ENCODE data around the gene MRPL41.
"Not testable (repeated sequence)": the region's sequence is repeated elsewhere in the genome, so short reads cannot be mapped to it uniquely, and the experiment has no call there.

Gene MRPL41

GRCh38 chr9:137514691-137515337 is 36.9 kb upstream of the MRPL41 start:
- H3K79me2 ChIP-seq (ENCODE audit: insufficient read depth, low read length), result no peaks in the 10 kb centered on the region
- DNase-seq (no peak), ATAC-seq (ENCODE audit: insufficient read depth, low read depth) (no peak)
- TF ChIP-seq, protein P1, sequence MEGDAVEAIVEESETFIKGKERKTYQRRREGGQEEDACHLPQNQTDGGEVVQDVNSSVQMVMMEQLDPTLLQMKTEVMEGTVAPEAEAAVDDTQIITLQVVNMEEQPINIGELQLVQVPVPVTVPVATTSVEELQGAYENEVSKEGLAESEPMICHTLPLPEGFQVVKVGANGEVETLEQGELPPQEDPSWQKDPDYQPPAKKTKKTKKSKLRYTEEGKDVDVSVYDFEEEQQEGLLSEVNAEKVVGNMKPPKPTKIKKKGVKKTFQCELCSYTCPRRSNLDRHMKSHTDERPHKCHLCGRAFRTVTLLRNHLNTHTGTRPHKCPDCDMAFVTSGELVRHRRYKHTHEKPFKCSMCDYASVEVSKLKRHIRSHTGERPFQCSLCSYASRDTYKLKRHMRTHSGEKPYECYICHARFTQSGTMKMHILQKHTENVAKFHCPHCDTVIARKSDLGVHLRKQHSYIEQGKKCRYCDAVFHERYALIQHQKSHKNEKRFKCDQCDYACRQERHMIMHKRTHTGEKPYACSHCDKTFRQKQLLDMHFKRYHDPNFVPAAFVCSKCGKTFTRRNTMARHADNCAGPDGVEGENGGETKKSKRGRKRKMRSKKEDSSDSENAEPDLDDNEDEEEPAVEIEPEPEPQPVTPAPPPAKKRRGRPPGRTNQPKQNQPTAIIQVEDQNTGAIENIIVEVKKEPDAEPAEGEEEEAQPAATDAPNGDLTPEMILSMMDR (IDR thresholded peaks at IDR 0.05; ENCODE audit: borderline replicate concordance, extremely low read depth, low read length, poor library complexity, severe bottlenecking), result no peak
- no peak for TF ChIP-seq EZH2 (IDR thresholded peaks at IDR 0.05; ENCODE audit: borderline replicate concordance, low read depth, low read length, severe bottlenecking)
- no peaks in the 10 kb centered on the region for H3K9me3 ChIP-seq (ENCODE audit: insufficient read depth, low read length, severe bottlenecking)
- H3K4me3 ChIP-seq (ENCODE audit: low read depth in 1 of 2, low read length in 2 of 2), result no peak overlapping the region
- H3K36me3 ChIP-seq (ENCODE audit: insufficient read depth, low read length), result no peaks in the 10 kb centered on the region
- H2AFZ ChIP-seq (ENCODE audit: low read depth, low read length), result no peak overlapping the region
- no peaks in the 10 kb centered on the region for H3K27me3 ChIP-seq (ENCODE audit: insufficient read depth, low read length, poor library complexity)
- no peak overlapping the region for H3K27ac ChIP-seq (ENCODE audit: low read length)
- H3K9ac ChIP-seq (ENCODE audit: low read depth, low read length), result no peak overlapping the region
- H4K20me1 ChIP-seq (ENCODE audit: insufficient read depth, low read length), result no peaks in the 10 kb centered on the region
- no peaks in the 10 kb centered on the region for H3K4me1 ChIP-seq (ENCODE audit: insufficient read depth, low read length)
- no peak overlapping the region for H3K4me2 ChIP-seq (ENCODE audit: insufficient read depth, low read length)

DNA sequence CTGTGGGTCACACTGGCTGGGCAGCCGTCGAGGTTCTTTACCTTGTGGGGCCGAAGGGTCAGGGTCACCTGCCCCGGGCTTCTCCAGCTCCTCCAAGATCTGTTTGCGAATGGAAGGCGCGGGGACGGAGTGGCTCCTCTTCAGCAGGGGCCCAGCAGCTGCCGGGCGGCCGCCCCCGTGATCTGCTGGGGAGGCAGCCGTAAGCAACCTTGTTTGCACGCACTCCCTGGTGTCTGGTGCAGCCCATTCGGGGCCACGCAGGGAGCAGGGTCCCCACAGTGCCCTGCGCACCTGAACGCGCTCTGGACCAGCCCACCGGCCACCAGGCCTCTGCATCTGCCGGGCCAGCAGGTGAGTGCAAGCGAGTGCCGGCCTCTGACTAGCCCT is 36.3 kb upstream of the MRPL41 start:
- no peaks in the 10 kb centered on the region for H3K79me2 ChIP-seq (ENCODE audit: insufficient read depth, low read length)
- no peaks in the 10 kb centered on the region for H3K27me3 ChIP-seq (ENCODE audit: insufficient read depth, low read length, poor library complexity)
- TF ChIP-seq, protein P1 (IDR thresholded peaks at IDR 0.05; ENCODE audit: borderline replicate concordance, extremely low read depth, low read length, poor library complexity, severe bottlenecking), result no peak
- TF ChIP-seq EZH2 (IDR thresholded peaks at IDR 0.05; ENCODE audit: borderline replicate concordance, low read depth, low read length, severe bottlenecking), result no peak
- no peak for ATAC-seq (ENCODE audit: insufficient read depth, low read depth)
- no peak overlapping the region for H3K4me2 ChIP-seq (ENCODE audit: insufficient read depth, low read length)
- no peaks in the 10 kb centered on the region for H4K20me1 ChIP-seq (ENCODE audit: insufficient read depth, low read length)
- H3K4me3 ChIP-seq (ENCODE audit: low read depth in 1 of 2, low read length in 2 of 2), result no peak overlapping the region
- H3K9ac ChIP-seq (ENCODE audit: low read depth, low read length), result no peak overlapping the region
- no peak overlapping the region for H2AFZ ChIP-seq (ENCODE audit: low read depth, low read length)
- no peaks in the 10 kb centered on the region for H3K9me3 ChIP-seq (ENCODE audit: insufficient read depth, low read length, severe bottlenecking)
- H3K4me1 ChIP-seq (ENCODE audit: insufficient read depth, low read length), result no peaks in the 10 kb centered on the region
- DNase-seq, result no peak
- H3K27ac ChIP-seq (ENCODE audit: low read length), result no peak overlapping the region
- H3K36me3 ChIP-seq (ENCODE audit: insufficient read depth, low read length), result no peaks in the 10 kb centered on the region

DNA sequence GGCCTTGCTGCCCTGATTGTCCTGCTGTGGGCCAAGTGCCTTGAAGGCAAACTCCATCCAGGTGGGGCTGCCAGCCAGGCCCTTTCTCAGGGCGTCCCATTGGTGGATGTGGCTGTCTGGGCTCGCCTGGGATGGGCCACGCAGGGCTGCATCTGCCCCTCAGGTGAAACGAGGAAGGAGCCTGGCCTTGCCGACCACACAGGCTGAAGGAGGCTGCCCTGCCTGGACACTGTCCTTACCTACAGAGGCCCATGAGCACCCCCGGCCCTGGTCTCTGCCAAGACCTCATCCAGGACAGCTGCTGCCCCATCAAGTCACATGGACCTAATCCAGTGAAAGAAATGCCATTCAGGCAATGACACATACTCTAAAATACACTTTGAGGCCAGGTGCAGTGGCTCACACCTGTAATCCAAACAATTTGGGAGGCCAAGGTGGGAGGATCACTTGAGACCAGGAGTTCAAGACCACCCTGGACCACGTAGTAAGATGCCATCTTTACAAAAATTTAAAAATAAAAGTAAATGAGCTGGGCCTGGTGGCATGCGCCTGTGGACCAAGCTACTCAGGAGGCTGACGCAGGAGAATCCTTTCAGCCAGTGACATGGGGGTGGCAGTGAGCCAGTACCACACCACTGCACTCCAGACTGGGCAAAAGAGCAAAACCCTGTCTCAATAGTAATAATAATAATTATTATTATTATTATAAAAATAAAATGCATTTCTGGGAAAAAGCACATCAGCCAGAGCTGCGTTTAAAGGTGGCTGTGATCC is 35.3 kb upstream of the MRPL41 start:
- Histone ChIP-seq H2AFZ (ENCODE audit: low read depth, low read length) (no peak overlapping the region), H3K4me3 (ENCODE audit: low read depth in 1 of 2, low read length in 2 of 2) (no peak overlapping the region), H3K27me3 (ENCODE audit: insufficient read depth, low read length, poor library complexity) (no peaks in the 10 kb centered on the region), H3K4me2 (ENCODE audit: insufficient read depth, low read length) (no peak overlapping the region), H3K4me1 (ENCODE audit: insufficient read depth, low read length) (no peaks in the 10 kb centered on the region), H3K36me3 (ENCODE audit: insufficient read depth, low read length) (no peaks in the 10 kb centered on the region), H3K27ac (ENCODE audit: low read length) (no peak overlapping the region), H4K20me1 (ENCODE audit: insufficient read depth, low read length) (no peaks in the 10 kb centered on the region), H3K79me2 (ENCODE audit: insufficient read depth, low read length) (no peaks in the 10 kb centered on the region), H3K9me3 (ENCODE audit: insufficient read depth, low read length, severe bottlenecking) (no peaks in the 10 kb centered on the region), H3K9ac (ENCODE audit: low read depth, low read length) (no peak overlapping the region)
- DNase-seq, result no peak
- TF ChIP-seq EZH2 (IDR thresholded peaks at IDR 0.05; ENCODE audit: borderline replicate concordance, low read depth, low read length, severe bottlenecking), result no peak
- TF ChIP-seq, protein P1 (IDR thresholded peaks at IDR 0.05; ENCODE audit: borderline replicate concordance, extremely low read depth, low read length, poor library complexity, severe bottlenecking), result no peak
- no peak for ATAC-seq (ENCODE audit: insufficient read depth, low read depth)

DNA sequence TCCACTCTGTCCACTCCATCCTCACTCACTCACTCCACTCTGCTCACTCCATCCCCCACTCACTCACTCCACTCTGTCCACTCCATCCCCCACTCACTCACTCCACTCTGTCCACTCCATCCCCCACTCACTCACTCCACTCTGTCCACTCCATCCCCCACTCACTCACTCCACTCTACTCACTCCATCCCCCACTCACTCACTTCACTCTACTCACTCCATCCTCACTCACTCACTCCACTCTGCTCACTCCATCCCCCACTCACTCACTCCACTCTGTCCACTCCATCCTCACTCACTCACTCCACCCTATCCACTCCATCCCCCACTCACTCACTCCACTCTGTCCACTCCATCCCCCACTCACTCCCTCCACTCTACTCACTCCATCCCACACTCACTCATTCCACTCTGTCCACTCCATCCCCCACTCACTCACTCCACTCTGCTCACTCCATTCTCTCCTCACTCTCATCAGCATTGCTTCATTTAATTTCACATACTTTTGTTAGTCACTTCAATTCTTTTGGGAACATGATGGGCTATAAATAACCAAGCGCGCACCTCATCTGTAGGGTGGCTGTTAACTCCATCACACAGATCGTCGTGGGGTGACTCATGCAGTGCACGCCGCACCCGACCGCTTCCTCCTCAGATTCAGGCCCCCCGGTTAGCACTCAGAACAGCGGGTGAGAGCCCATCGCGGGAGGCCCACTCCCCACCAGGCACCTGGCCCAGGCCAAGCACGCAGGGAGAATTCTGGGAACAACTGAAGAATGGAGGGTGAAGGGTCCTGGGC is 32.8 kb upstream of the MRPL41 start:
- not testable (repeated sequence) for ATAC-seq (ENCODE audit: insufficient read depth, low read depth); H3K4me1 ChIP-seq (ENCODE audit: insufficient read depth, low read length); H4K20me1 ChIP-seq (ENCODE audit: insufficient read depth, low read length); H3K9ac ChIP-seq (ENCODE audit: low read depth, low read length); H3K36me3 ChIP-seq (ENCODE audit: insufficient read depth, low read length); H3K4me3 ChIP-seq (ENCODE audit: low read depth in 1 of 2, low read length in 2 of 2); DNase-seq; H3K9me3 ChIP-seq (ENCODE audit: insufficient read depth, low read length, severe bottlenecking); H3K27ac ChIP-seq (ENCODE audit: low read length); H2AFZ ChIP-seq (ENCODE audit: low read depth, low read length); H3K27me3 ChIP-seq (ENCODE audit: insufficient read depth, low read length, poor library complexity); H3K79me2 ChIP-seq (ENCODE audit: insufficient read depth, low read length); H3K4me2 ChIP-seq (ENCODE audit: insufficient read depth, low read length)
